GM12892 (cell line): ENCODE data around the gene SLC37A1.

ENCODE experiments used
- DNase-seq: peaks from one replicate; pipeline ENCODE4 v3.0.0; 2011; ENCODE audit not compliant: insufficient read length
- FAIRE-seq: peaks from 2 replicates; lab custom pipeline; 2011; peaks lifted over from hg19 to GRCh38; lab: Jason Lieb, UNC
- POLR2A ChIP-seq: IDR thresholded peaks from 2 replicates; pipeline ENCODE4 v1.6.1; 2011; ENCODE audit warnings: low read depth, low read length, control low read depth
- POLR2AphosphoS5 ChIP-seq: IDR thresholded peaks from 2 replicates; pipeline ENCODE4 v1.6.1; 2011; ENCODE audit warnings: low read depth, low read length, control low read depth
- TAF1 ChIP-seq: IDR thresholded peaks from 2 replicates; pipeline ENCODE4 v1.6.1; 2011; ENCODE audit warnings: low read depth, mild to moderate bottlenecking, control low read depth, low read length, borderline replicate concordance

SLC37A1 gene

GRCh38 chr21:42514883-42515228, 1.2 kb downstream of the SLC37A1 start:
- no peak for TF ChIP-seq POLR2AphosphoS5
- TF ChIP-seq POLR2A: no peak
- TF ChIP-seq TAF1: no peak
- DNase-seq: no peak
- FAIRE-seq: no peak

DNA sequence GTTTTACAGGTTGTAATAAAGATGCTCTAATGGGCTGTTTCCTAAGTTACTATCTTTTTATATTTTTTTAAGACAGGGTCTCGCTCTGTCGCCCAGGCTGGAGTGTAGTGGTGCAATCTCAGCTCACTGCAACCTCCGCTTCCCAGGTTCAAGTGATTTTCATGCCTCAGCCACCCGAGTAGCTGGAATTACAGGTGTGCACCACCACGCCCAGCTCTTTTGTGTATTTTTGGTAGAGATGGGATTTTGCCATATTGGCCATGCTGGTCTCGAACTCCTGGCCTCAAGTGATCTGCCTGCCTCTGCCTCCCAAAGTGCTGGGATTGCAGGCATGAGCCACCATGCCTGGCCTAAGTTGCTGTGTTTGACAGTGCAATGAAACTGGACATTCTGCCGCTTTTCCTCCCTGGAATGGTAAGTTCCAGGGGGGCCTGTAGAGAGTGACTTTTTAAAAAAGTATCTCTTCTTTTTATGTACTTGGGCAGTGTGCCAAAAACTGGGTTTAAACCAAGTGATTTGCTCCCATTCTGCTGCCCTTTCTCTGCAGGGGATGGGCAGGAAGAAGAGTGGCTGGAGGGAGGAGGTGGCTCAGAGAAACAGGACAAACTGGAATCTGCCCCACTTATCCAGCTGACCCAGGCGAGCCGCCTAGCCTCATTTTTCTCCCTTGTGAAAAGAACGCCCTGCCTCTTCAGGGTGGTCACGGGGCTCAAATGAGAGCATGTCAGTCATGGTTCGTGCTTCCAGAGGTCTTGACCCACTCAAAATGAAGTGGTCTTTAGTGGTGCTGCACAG, 2.3 kb downstream of the SLC37A1 start:
- no peak for FAIRE-seq
- no peak for TF ChIP-seq TAF1
- no peak for TF ChIP-seq POLR2A
- TF ChIP-seq POLR2AphosphoS5: no peak
- DNase-seq: no peak

DNA sequence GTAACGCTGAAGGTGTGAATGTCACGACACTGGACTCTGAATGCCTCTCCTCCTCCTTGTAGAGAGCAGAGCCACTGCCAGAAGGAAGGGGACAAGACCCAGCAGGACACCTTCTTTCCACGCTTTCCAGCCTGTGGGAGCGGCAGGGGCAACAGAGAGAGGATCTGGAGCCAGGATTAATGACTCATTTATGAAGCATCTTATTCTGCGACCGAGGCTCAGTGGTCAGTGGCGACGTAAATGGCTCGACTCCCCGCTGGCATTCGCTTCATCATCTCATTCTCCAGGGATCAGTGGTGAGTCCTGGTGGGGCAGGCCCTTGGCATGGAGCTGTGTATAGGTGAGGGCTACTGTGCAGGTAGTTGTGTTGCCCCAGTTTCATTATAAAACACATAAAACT, 4.6 kb downstream of the SLC37A1 start:
- no peak for DNase-seq

DNA sequence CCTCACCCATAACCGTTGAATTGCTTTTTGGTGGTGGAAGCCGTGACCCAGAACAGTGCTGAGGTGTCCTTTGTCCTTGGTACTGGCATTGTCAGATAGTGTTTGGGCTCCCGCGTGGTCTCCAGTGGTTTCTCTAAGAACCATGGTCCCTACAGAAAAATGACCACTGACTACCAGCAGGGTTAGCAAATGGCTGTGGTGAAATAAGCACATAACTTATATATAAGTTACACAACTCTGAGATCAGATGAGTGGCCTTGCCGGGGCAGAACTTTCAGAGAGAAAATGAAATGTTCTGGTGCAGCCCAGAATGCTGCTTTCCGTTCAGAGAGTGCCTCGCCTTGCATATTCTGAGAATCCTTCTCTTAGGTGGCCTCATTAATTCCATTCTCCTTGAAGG, 5.0 kb downstream of the SLC37A1 start:
- TF ChIP-seq POLR2AphosphoS5 (no peak), TAF1 (no peak), POLR2A (no peak)
- DNase-seq (no peak), FAIRE-seq (no peak)

More for the DNA sequence above, 4.6 kb downstream of the SLC37A1 start:
- TF ChIP-seq TAF1 (no peak), POLR2AphosphoS5 (no peak), POLR2A (no peak)
- FAIRE-seq: no peak

DNA sequence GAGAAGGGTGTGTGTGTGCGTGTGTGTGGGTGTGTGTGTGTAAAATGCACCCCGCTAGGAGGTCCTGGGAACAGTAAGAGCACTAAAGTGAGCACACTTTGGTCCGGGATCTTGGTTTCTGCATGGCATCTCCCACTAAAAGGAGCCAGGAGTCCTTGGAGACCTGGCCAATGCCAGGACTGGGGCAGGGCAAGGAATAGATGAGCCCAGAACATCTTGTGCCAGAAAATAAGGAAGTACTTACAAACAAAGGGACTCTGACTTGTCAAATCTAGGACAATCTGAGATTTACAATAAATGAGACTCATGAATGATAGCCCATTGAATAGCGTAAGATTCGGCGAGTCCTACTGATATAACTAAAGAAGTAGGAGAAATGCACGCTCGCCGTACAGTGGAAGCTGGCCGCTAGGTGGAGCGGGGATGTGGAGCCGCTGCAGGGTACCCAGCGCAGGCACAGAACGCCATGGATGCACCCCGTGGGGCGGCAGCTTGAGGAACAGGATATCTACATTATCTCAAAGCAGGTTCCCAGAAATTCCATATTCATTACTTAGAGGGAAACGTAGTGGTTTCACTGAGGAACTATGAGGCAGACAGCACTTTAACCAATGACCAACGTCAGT, 7.1 kb downstream of the SLC37A1 start:
- FAIRE-seq: no peak
- no peak for DNase-seq
- no peak for TF ChIP-seq POLR2A
- no peak for TF ChIP-seq POLR2AphosphoS5
- TF ChIP-seq TAF1: no peak

- TF ChIP-seq POLR2A (no peak), TAF1 (no peak), POLR2AphosphoS5 (no peak)
- FAIRE-seq (no peak), DNase-seq (no peak)
These were observed 7.7 kb downstream of the SLC37A1 start for GRCh38 chr21:42521384-42521783.

DNA sequence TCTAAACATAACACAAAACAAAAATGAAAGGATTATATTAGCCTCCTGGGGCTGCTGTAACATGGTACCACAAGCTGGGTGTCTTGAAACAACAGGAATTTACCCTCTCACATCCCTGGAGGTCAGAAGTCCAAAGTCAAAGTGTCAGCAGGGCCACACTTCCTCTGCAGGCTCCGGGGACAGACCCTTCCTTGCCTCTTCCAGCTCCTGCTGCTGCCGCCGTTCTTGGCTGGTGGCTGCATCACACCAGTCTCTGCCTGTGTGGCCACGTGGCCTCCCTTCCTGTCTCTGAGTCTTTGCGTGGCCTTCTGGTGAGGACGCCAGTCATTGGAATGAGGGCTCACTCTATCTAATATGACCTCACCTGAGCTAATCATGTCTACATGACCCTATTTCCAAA, 8.2 kb downstream of the SLC37A1 start:
- FAIRE-seq: no peak
- DNase-seq: no peak
- TF ChIP-seq POLR2A (no peak), TAF1 (no peak), POLR2AphosphoS5 (no peak)

- FAIRE-seq (no peak), DNase-seq (no peak)
- TF ChIP-seq TAF1 (no peak), POLR2A (no peak), POLR2AphosphoS5 (no peak)
These were observed 8.6 kb downstream of the SLC37A1 start for GRCh38 chr21:42522271-42522670.

DNA sequence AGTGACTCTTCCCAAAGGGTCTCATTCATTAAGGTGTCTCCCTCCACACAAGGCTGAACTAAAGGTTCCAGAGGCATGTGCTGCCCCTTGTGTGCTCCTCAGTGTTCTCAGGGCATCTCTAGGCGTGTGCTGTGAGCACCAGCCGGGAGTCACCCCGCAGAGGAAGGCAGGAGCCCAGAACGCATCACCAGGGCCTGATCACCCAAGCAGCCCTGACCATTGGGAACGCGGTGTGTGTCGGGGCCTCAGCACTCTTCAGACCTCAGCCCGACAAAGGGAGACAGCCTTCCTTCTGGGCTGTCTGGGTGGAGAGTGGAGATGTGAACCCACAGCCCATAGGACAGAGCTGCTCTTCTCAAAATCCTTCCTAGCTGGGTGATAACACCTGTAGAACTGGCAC, 9.1 kb downstream of the SLC37A1 start:
- no peak for FAIRE-seq
- TF ChIP-seq POLR2AphosphoS5 (no peak), TAF1 (no peak), POLR2A (no peak)
- DNase-seq: no peak

DNA sequence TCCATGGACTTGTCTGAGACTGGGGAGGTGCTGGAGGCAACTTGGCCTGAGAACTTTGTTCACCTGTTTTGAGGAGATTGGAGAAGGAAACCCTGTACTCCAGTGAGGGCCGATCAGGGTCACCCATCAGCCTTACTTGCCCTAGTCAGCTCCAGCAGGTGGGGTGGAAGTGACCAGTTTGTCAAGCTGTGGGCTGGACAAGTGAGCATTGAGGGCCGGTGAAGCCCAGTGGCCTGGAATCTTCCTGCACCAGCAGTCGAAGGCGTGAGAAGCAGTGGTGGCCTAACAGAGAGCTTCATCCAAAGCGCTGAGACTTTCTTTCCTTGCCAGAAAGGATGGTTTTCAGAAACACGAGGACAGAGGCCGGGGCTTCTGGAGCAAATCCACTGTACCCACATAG, 9.6 kb downstream of the SLC37A1 start:
- FAIRE-seq: no peak
- TF ChIP-seq POLR2AphosphoS5 (no peak), POLR2A (no peak), TAF1 (no peak)
- DNase-seq: no peak

DNA sequence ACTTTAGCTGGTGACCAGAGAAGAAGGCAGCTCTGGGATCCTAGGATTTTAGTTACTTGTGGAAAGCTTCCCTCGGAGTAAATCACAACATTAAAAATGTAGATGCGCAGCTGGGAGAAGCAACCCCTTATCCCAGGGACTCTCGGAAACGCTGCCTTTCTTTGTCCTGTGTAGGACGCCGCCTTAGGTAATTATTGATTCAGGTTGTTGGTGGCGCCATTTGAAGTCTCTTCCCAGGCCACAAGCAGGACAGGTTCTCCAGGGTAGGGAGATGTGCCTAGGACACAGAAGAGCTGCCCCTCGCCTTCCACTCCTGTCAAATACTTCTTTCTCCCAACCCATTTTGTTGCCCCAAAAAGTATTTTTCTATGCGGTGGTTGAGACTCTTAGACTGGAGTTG, 10.3 kb downstream of the SLC37A1 start:
- DNase-seq: no peak
- TF ChIP-seq TAF1 (no peak), POLR2A (no peak), POLR2AphosphoS5 (no peak)
- FAIRE-seq: peak; percentile 5
